ENCODE measurements around the gene FGFR2. TPM values are rescaled to one million over a fixed set of nuclear protein-coding genes. Genes with fewer than 3 reads are reported as not detected.

FGFR2 gene
- total RNA-seq, 1 donor from 2014 or later = 22.6 TPM

DNA sequence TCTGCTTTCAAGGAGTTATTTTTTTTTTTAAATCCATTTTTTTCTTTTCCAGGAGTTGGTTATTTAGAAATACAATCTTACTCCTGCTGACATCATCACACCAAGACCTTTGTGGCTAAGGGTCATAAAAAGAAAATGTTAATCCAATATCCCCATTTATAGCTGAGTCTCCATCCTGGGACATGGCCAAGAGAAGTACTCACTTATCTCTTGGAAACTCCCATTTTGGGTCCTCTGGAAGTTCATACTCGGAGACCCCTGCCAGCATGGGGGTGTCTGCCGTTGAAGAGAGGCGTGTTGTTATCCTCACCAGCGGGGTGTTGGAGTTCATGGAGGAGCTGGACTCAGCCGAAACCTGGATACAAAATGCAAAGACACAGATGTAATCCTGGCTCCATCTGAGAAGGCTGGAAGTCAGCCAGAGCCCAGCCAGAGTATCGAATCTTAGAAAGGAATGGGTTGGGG, 94.6 kb downstream of the FGFR2 start:
- DNase-seq (ENCODE audit: low spot score) (no peak), ATAC-seq (no peak)

DNA sequence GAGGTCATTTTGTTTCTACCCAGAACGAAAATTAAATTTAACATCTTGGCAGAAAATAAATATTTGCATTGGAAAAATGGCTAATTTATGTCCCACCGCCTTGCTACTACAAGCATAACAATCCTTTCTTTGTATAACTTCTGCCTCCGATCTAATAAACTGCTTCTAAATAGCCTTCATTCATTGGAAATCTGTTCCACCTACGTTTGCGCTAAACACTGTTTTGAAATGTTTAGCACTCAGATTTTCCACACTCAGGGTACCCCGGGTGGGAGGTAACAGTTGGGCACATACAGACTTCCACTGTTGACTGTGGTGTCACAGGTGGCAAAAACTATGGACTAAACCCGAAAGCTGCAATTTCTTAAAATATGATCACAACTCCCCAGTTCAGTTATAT, 96.4 kb downstream of the FGFR2 start:
- no peak for DNase-seq (ENCODE audit: low spot score)
- no peak for ATAC-seq

DNA sequence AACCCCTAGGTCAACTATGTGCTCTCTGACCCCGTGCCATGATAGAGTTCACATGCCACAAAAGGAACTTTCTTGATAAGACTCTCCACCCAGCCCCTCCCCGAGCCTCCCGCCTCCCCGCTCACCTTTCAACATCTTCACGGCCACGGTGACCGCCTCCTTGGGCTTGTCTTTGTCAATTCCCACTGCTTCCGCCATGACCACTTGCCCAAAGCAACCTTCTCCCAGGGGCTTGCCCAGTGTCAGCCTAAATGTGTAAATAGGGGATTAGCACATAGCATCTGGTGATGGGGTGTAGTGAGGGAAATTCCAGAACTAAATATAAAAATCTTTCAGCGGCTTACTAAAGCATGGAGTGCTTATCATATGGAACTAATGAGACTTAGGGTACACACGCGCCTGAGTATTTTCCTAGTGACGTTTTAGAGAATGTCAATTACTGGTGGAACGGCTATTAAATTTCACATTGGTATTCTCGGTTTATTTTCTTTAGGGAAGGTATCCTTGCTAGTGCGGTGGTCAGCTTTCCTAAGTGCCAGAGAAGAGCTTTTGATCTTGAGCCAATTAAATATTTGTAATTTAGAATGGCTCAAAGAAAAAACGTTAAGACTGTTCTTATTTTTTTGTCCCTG, 97.4 kb downstream of the FGFR2 start:
- ATAC-seq (no peak), DNase-seq (ENCODE audit: low spot score) (no peak)

DNA sequence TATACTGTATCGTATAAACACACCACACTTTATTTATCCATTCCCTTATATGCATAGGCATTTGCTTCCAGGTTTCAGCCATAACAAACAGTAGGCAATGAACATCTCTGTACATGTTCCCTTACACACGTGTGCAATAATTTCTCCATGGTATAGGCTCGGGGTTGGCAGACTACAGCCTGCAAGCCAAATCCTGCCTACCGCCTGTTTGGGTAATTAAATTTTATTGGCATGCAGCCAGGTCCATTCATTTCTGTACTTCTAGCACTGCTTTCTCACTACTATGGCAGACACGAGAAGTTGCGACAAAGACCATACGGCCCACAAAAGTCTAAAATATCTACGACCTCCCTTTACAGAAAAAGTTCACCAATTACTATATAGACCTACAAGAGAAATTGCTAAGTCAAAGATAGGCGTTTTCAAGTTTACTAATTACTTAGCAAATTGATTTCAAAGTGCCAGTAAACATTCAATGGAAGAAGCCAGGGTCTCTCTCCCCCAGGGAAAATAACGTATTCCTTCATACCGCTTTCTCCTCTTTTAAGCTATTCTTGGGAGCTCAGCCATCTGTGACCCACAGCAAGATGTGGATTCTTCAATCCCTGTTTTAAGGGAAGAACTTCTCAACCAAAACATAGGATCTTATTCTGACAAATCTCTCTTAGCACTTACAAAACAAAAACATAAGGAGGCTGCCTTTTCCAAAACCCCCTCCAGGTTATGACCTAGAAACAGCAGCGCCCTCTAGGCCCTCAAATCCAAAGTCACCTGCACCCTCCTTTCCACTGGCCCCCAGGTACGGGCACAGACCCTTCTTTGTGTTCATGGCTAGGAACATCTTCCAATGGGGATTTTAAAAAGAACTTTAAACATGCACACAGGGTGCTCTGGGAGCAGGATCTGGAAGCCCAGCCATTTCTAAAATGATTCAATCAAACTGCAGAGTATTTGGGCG, 100.5 kb downstream of the FGFR2 start:
- ATAC-seq (no peak), DNase-seq (ENCODE audit: low spot score) (no peak)

DNA sequence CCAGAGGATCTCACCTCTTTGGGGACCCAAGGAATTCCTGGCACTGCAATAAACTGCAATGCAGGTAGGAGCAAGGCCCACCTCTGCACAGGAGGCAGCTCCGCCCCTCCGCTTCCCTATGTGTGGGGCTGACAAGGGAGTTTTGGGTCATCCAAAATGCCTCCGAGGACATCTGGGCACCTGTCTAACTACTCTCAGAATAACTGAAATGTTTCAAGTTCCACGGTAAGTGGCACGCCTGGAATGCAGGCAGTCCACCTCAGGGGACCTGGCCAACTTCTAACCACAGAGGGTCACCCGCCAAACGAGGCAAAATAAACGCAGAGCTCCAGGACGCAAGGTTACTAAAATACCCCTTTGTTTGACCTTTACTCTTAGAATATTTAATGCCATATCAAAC, 102.5 kb downstream of the FGFR2 start:
- no peak for DNase-seq (ENCODE audit: low spot score)
- no peak for ATAC-seq

DNA sequence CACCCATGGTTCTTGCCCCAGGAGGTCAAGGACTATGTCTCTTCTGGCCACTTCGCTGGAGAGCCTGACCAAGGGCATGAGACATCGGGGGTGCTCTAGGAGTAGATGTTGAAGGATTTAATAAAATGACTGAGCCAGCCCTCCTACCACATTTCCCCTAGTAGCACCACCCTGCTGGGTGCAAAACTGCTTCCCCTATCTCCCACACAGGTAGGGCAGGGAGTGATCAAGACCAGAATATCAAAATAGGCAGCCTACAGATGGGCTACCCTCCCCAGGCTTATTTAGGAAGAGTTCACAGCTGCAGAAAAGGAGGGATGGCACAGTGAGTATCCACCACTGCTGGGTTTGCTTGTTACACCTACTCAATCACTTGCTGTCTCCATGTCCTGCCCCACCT, 103.9 kb downstream of the FGFR2 start:
- ATAC-seq = no peak
- DNase-seq (ENCODE audit: low spot score) = no peak

DNA sequence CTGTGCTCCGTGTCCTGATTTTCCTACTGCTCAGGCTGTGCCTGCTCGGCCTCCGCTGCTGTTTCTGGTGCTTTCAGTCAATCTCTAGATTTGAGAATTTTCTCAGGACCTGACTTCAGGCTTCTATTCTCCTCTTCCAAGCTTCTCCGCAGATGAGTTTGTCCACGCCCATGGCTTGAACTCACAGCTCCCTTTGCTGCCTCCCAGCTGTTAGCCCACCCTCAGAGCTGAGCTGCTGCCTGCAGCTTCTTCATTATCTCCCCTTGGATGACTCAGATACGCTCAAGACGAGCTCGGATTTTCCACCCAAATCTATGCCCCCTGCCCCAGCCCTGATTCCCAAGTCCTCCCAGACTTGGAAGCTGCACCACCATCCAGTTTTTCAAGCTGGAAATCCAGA, 104.7 kb downstream of the FGFR2 start:
- DNase-seq (ENCODE audit: low spot score) (no peak), ATAC-seq (no peak)

DNA sequence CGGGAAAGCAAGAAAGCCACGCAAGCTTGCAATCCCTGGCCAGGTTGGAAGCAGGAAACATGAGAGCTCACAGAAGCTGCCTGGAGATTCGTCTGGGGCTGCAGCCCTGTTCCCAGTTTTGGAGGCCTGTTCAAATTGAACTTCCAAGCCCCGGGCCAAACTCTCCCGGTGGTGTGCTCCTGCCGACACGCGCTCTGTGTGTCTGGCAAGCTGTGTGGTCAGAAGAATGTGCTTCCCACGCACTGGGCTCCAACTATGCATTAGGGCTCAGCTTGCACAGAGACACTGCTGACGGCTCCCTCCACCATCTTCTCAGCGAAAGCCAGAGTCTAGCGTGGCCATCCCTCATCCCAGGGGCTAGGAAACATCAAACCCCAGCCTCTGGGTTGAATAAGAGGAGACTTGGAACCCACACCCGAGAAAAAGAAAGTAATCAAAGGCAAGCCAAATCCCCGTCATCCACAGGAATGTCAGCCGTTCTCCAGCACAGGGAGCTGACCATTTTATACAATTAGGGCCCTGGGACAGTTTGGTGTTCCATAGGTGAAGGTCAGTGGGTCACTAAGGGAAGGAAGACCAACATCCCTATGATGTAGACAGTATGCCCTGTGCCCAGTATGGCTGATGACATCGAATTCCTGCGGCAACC, 107.2 kb downstream of the FGFR2 start:
- no peak for DNase-seq (ENCODE audit: low spot score)
- no peak for ATAC-seq

DNA sequence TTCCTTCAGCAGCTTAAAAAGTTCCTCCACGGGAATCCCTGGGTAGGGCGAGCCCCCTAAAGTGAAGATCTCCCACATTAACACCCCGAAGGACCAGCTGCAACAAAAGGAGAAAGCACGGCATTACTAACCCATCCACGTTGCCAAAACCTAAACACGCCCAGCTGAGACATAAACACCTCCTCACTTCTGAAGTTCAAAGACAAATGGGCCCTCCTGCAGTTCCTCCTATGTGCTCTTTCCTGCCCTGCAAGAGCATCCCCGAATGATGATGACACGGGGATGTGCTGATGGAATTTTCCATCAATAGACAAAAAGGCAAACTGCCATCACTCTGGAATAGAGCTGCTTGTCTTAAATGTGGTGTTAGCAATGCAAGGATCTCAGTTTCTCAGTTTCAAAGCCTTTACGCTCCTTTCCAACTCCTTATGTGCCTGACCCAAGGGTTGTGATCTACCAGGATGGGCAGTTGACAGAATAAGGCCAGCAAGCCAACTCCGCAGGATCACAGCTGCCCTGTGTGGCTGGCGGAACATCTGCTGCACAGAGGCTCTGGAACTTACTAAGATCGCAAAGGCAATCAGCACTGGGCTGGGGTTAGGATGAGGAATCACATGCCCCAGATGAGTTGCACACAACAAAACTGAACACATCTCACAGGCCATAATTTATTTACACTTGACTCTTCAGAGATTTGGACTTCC, 112.7 kb downstream of the FGFR2 start:
- ATAC-seq (no peak), DNase-seq (ENCODE audit: low spot score) (no peak)

- no peak for ATAC-seq
- DNase-seq (ENCODE audit: low spot score) = no peak
Observed at GRCh38 chr10:121484816-121485215, 113.4 kb downstream of the FGFR2 start.

DNA sequence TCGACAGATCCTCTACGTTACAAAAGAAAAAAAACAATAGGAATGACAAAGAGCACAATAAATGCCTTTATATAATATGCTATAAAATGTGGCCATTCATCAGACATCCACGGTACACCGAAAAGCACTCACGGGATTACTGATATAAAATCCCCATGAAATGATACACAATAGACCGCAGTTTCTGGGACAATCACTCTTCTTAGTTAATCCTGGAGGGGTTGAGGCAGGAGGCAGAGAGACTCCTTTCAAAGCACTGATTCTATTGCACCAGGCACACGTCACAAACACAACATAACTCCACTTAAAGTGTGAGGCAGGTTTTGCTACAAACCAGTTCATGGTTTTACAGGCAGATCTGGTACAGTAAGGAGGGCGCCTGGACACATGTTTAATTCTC, 113.8 kb downstream of the FGFR2 start:
- DNase-seq (ENCODE audit: low spot score) = no peak
- no peak for ATAC-seq

DNA sequence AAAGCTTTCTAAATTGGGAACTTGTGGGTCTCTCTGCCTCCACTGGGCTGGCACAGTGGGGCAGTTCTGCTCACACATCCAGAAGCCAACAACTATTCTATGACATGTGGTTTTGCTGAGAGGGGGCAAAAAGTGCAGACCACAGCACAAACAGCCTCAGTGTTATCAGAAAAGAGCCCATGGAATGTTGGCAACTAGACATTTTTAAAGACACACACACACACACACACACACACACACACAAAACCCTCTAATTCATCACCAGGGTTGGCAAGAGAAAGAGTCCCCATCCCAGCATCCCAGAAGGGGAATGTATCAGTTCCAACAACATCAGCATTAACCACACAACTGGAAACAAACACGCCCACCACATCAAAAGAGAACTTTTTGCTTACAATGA, 117.1 kb downstream of the FGFR2 start:
- DNase-seq (ENCODE audit: low spot score) (no peak), ATAC-seq (no peak)

DNA sequence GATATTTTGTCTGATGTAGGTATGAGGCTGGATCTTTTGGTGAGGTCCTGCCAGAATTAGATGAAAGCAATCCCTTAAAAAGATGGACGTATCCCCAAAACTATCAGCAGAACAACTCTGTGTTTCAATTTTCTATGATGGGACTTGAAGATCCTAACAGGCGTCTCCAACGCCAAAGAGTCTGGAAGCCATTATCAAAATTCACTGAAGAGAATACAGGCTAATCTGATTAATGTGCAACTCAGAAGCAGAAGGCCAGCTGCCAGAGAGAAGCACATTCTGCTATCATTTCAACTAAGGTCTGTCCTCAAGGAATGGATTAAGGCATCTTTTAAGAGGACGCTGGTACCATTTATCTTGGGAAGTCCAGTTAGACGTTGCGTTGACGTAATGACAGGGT, 119.7 kb downstream of the FGFR2 start:
- ATAC-seq (no peak), DNase-seq (ENCODE audit: low spot score) (no peak)

DNA sequence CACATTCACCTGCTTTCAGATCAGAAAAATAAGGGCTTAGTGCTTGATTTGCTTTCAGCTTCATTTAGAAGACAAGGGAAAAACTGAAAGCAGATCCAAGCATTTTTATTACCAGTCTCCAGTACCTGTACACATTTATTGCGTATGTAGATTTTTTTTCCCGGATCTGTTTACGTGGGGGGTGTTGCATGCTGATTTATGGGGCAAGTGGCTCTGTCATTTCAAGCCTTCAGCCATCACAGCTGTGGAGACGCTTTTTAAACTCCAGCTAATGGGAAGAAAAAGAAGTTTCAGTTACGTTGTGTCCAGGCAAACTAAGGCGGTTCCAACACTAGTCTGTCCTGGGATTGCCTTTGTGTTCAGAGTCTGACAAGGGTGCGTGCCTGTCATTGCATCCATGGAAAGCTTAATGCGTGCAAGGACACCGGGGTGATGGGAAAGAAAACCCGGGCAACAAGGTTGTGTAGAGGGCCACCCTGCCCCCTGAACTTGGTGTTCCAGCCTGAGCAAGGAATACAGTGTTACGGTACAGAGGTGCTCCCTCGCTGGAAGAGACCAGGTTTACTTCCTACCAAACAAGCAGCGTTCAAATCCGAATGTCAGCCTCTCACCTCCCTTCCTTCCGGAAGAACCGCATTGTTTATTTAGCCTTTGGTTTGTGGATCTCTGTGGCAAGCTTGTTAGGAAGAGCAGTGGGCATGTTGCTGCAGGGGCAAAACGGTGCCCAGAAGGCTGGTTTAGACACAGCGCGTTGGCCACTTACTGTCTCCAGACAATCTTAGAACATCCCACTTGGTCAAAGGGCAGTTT, 128.2 kb downstream of the FGFR2 start:
- DNase-seq (ENCODE audit: low spot score) (no peak), ATAC-seq (no peak)

- no peak for DNase-seq (ENCODE audit: low spot score)
Observed at GRCh38 chr10:121468726-121469125, 129.5 kb downstream of the FGFR2 start.

GRCh38 chr10:121466424-121466823, 131.8 kb downstream of the FGFR2 start:
- DNase-seq (ENCODE audit: low spot score) (no peak), ATAC-seq (no peak)

More at GRCh38 chr10:121468726-121469125, 129.5 kb downstream of the FGFR2 start:
- no peak for ATAC-seq

DNA sequence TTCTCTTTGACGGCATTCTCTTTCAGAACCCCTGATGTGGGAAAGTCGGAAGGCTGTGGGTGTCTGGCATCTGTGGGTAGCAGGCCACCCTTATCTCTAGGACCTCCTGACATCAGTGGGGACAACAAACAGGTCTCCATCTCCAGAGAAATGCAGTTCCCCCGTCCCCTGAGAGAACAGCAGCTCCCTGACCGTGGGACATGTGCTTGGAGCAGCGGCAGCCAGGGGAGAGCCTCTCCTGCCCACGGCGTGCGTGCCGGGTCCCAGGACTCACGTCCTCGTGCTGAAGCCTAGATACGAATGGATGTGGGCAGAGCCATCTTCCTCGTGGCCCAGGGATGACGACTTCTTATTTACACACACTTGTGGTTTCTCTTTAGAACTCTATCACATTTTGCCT, 133.0 kb downstream of the FGFR2 start:
- DNase-seq (ENCODE audit: low spot score) (no peak), ATAC-seq (no peak)

- no peak for DNase-seq (ENCODE audit: low spot score)
- ATAC-seq = no peak
Observed at GRCh38 chr10:121464517-121464916, 133.7 kb downstream of the FGFR2 start.

DNA sequence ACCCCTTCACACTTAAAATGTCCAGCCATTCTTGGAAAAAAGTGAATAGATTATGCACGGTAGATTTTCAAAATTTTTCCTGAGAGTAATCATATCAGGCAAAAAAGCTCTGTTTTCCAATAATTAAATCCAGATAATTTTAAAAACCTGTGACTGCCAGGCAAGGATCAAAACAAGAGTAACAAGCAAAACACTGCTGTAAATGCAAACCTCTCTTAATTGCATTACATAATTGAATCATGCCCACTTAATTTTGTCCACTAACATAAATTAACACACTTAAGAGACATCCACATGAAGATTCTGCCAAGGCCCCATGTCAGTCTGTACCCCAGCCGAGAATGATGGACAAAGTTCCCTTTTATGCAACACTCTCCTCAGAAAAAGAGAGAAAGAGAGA, 135.3 kb downstream of the FGFR2 start:
- ATAC-seq (no peak), DNase-seq (ENCODE audit: low spot score) (no peak)

GRCh38 chr10:121462281-121462680, 136.0 kb downstream of the FGFR2 start:
- no peak for ATAC-seq
- DNase-seq (ENCODE audit: low spot score) = no peak
